Activated naive CD4-positive, alpha-beta T cell treated with anti-CD3 and anti-CD28 coated beads, Interleukin-2, amount 50 U/mL, for 24 hours (primary cell): Measurements from ENCODE around the gene TMED6.
"Not testable (repeated sequence)": the region's sequence is repeated elsewhere in the genome, so short reads cannot be mapped to it uniquely, and the experiment has no call there.

Experiments
- H3K27ac Mint-ChIP-seq: one replicate; pipeline ENCODE4 v1.8.0; 2021; ENCODE audit warnings: mild to moderate bottlenecking, mixed read lengths
- H3K27me3 Mint-ChIP-seq: one replicate; pipeline ENCODE4 v1.8.0; 2021; ENCODE audit warnings: mixed read lengths
- H3K36me3 Mint-ChIP-seq: one replicate; pipeline ENCODE4 v1.8.0; 2021; ENCODE audit warnings: mixed read lengths
- H3K4me1 Mint-ChIP-seq: one replicate; pipeline ENCODE4 v1.8.0; 2021; ENCODE audit warnings: mixed read lengths
- H3K4me3 Mint-ChIP-seq: one replicate; pipeline ENCODE4 v1.8.0; 2021; ENCODE audit warnings: mild to moderate bottlenecking, mixed read lengths
- H3K9me3 Mint-ChIP-seq: one replicate; pipeline ENCODE4 v1.8.0; 2021; ENCODE audit warnings: mixed read lengths

Gene TMED6

DNA sequence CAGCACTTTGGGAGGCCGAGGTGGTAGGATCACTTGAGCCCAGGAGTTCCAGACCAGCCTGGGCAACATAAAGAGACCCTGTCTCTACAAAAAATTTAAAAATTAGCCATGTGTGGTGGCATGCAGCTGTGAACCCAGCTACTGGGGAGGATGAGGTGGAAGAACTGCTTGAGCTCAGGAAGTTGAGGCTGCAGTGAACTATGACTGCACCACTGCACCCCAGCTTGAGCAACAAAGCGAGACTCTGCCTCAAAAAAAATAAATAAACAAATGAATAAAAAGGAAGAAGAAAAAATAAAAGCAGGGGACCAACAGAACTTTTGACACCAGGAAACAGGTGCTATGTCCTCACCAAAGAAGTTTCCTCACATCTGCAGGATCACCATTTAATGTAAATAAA is 20.0 kb upstream of the TMED6 start:
- H3K27ac Mint-ChIP-seq: no peak overlapping the region
- H3K9me3 Mint-ChIP-seq: no peaks in the 10 kb centered on the region
- H3K36me3 Mint-ChIP-seq: peaks cover 15% of the 10 kb centered on the region
- H3K4me1 Mint-ChIP-seq: peaks cover 18% of the 10 kb centered on the region
- no peak overlapping the region for H3K4me3 Mint-ChIP-seq
- no peaks in the 10 kb centered on the region for H3K27me3 Mint-ChIP-seq

DNA sequence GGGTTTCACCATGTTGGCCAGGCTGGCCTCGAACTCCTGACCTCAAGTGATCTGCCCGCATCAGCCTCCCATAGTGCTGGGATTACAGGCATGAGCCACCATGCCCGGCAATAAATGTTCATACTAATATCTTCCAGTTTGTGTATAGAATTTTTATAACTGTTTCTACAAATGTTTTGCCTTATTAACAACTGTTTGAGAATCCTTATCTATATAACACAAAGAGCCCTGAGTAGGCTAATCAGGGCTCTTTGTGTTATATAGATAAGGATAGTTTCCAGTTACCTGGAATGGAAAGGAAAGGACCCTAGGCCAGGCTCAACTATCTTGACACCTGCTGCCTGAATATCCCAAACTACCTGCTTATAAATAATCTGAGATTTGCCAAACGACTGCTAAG is 17.3 kb upstream of the TMED6 start:
- H3K4me1 Mint-ChIP-seq: peaks cover 25% of the 10 kb centered on the region
- no peaks in the 10 kb centered on the region for H3K27me3 Mint-ChIP-seq
- no peak overlapping the region for H3K4me3 Mint-ChIP-seq
- no peaks in the 10 kb centered on the region for H3K9me3 Mint-ChIP-seq
- H3K36me3 Mint-ChIP-seq: peaks cover 24% of the 10 kb centered on the region
- no peak overlapping the region for H3K27ac Mint-ChIP-seq

DNA sequence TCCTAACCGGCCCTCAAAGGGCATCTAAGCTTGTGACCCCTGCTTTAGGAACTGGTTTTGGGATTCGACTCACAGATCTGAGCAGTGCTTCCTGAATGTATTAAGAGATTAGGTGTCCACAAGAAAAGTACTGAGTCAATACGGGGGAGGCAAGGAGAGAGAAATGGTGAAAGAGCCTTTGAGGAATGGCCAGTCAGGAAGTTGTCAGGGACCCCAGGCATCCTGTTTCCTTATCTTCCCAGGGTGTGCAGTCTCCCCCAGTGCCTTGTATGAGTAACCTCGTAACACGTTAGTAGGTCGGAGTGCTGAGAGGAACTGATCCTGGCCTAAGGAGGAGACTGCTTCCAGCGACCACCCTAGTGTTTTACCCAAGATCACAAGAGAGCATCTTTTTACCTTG is 16.4 kb upstream of the TMED6 start:
- peaks cover 23% of the 10 kb centered on the region for H3K4me1 Mint-ChIP-seq
- no peak overlapping the region for H3K4me3 Mint-ChIP-seq
- peak overlapping the region; percentile 35 for H3K27ac Mint-ChIP-seq
- H3K36me3 Mint-ChIP-seq: peaks cover 26% of the 10 kb centered on the region
- no peaks in the 10 kb centered on the region for H3K27me3 Mint-ChIP-seq
- no peaks in the 10 kb centered on the region for H3K9me3 Mint-ChIP-seq

DNA sequence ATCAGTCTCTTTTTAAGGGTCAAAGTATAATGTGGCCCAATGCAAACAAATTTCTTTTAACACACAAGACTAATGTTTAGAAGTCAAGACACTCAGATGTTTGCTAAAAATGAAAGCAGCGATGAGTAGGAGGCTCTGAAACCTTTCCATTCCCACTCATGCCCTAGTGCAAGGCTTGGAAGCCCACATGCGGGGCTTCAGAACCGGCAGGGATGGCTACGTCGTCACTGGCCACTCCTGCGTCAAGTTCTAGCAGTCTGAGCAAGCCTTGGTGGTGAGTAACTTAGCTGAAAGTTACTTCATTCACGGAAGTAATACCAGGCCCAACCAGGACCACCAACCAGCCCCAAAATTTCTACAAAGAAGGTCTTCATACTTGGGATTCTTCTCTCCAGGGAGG is 14.8 kb upstream of the TMED6 start:
- H3K27me3 Mint-ChIP-seq: no peaks in the 10 kb centered on the region
- H3K9me3 Mint-ChIP-seq: no peaks in the 10 kb centered on the region
- H3K27ac Mint-ChIP-seq: no peak overlapping the region
- H3K4me3 Mint-ChIP-seq: no peak overlapping the region
- H3K36me3 Mint-ChIP-seq: peaks cover 28% of the 10 kb centered on the region
- H3K4me1 Mint-ChIP-seq: peaks cover 24% of the 10 kb centered on the region

DNA sequence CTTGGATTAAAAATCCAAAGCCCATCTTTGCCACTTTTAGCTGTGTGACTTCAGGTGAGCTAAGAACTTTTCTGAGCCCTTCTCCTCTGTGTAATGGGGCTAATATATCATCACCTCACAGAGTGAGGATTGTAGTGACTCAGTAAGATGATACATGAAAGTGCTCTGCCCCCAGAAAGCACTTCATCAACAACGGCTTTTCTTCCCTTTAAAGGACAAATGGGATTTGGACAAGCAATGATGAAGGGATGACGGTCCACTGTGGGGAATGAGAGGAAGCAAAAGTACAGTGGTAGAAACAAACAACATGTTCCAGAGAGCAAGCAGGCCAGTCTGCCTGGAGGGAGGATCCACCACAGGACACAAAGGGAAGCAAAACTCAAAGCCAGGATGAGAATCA is 14.3 kb upstream of the TMED6 start:
- peaks cover 23% of the 10 kb centered on the region for H3K4me1 Mint-ChIP-seq
- no peaks in the 10 kb centered on the region for H3K27me3 Mint-ChIP-seq
- H3K4me3 Mint-ChIP-seq: no peak overlapping the region
- H3K36me3 Mint-ChIP-seq: peaks cover 28% of the 10 kb centered on the region
- H3K9me3 Mint-ChIP-seq: no peaks in the 10 kb centered on the region
- peak overlapping the region; percentile 0 for H3K27ac Mint-ChIP-seq

DNA sequence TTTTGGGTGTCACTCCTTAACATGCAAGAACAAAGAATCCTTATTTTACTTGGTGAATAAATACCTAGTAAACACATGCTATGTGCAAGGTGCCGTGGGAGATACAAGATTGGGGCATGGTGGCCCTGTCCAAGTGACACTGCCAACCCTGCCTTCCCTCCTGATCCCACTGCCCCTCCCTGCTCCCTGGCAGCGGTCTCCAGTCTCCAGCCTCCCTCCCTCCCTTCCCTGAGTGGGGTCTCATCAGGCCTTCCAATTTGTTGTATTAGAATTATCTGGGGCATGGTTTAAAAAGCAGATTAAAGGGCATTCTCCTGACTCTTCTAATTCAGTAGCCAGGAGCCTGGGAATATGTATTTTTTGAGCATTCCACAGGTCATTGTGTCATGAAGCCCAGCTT is 12.5 kb upstream of the TMED6 start:
- Mint-ChIP-seq H3K27me3 (no peaks in the 10 kb centered on the region), H3K4me3 (no peak overlapping the region), H3K36me3 (peaks cover 21% of the 10 kb centered on the region), H3K27ac (no peak overlapping the region), H3K9me3 (no peaks in the 10 kb centered on the region), H3K4me1 (peaks cover 23% of the 10 kb centered on the region)

DNA sequence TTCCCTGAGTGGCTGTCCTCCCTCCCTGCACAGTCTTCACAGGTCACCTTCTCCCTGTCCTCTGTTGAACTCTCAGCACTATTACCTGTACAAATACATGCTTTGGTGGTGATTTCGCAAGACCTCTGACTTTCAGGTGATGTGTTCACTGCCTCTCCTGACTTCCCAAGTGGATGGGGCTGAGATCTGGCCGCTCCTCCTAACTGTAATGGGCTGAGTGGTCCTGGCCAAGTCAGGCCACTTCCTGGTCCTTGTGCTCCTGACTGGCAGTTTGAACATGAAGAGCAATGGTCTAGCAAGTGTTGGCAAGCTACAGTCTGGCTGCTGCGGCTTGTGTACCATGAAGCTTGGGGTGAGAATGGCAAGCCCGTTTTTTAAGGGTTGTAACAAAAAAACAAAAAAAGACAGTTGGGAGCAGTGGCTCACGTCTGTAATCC is 11.7 kb upstream of the TMED6 start:
- Mint-ChIP-seq H3K4me3 (no peak overlapping the region), H3K27me3 (no peaks in the 10 kb centered on the region), H3K27ac (no peak overlapping the region), H3K36me3 (peaks cover 21% of the 10 kb centered on the region), H3K4me1 (peaks cover 23% of the 10 kb centered on the region), H3K9me3 (no peaks in the 10 kb centered on the region)

DNA sequence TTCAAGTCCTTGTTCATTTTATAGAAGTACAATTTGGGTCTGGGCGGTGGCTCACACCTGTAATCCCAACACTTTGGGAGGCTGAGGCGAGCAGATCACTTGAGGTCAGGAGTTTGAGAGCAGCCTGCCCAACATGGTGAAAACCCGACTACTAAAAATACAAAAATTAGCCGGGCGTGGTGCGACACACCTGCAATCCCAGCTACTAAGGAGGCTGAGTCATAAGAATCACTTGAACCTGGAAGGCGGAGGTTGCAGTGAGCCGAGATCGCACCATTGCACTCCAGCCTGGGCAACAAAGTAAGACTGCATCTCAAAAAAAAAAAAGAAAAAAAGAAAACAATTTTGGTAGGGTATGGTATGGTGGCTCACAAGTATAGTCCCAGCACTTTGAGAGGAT is 8.5 kb upstream of the TMED6 start:
- H3K27ac Mint-ChIP-seq, H3K9me3 Mint-ChIP-seq, H3K4me3 Mint-ChIP-seq, H3K27me3 Mint-ChIP-seq: not testable (repeated sequence)
- peaks cover 11% of the 10 kb centered on the region for H3K36me3 Mint-ChIP-seq
- H3K4me1 Mint-ChIP-seq: peaks cover 12% of the 10 kb centered on the region

DNA sequence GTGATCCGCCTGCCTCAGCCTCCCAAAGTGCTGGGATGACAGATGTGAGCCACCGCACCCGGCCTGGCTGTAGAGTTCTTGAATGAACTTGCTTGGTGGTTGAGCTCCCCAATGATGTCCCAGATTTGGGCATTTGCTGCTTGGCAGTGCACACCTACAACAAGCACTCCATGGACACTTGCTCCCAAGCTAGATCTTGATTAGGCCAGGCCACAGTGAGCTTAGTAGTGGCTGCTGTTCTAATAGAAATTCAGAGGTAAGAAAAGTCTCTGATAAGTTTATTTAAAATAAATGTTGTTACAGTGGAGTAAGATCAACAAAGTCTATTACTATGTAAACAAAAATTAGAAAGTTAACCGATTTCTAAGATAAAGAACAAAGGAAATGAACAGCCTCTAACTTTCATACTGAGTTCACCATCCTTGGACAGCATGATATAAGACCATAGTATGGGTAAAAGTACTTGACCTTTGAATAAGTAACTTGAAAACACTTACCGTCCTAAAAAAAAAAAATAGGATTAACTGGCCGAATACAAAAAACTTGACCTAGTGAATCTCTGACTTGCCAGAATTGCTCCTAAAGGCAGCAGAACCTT is 951 bp downstream of the TMED6 start:
- Mint-ChIP-seq H3K27me3 (no peaks in the 10 kb centered on the region), H3K4me1 (peaks cover 3% of the 10 kb centered on the region), H3K4me3 (no peak overlapping the region), H3K27ac (peak overlapping the region; percentile 46), H3K9me3 (no peaks in the 10 kb centered on the region), H3K36me3 (peaks cover 1% of the 10 kb centered on the region)

DNA sequence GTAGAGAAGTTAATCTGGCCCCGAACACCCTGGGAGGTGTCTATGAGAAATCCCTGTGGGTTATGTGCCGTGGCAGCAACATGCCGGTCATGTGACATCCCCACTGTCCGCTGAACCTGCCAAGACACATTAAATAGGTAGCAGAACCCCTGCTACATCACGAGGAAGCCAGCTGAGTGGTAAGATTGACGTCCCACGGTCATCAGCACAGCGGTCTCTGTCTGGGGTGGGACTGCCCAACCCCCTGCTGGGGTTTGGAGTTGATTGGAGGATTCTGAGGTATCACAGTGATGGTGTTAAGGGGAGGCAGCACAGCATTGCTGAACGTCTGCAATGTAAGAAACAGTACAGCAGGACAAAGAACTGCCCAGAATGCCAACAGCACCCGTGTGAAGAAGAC is 2.0 kb downstream of the TMED6 start:
- Mint-ChIP-seq H3K27ac (no peak overlapping the region), H3K36me3 (peaks cover 4% of the 10 kb centered on the region), H3K9me3 (no peaks in the 10 kb centered on the region), H3K4me1 (peaks cover 4% of the 10 kb centered on the region), H3K27me3 (no peaks in the 10 kb centered on the region), H3K4me3 (no peak overlapping the region)

DNA sequence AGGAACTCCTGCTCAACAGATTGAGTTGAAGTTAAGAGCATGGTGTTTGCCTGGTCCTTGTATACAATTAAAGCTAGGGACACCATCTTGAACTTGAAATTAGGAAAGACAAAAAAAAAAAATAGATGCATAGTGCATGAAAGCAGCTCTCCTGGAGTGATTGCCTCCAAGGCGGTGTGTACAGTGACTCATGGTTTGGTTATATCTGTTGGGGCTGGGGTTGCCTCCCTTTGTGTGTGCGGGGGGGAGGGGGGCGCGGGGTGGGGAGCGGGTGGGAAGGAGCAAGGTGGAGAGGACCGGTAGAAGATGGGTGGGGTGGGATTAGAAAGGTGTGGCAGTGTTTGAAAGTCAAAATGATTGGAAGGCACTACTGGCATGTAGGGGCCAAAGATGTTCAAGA is 3.4 kb downstream of the TMED6 start:
- H3K36me3 Mint-ChIP-seq: peaks cover 6% of the 10 kb centered on the region
- peaks cover 6% of the 10 kb centered on the region for H3K4me1 Mint-ChIP-seq
- H3K27ac Mint-ChIP-seq: no peak overlapping the region
- H3K4me3 Mint-ChIP-seq: no peak overlapping the region
- H3K27me3 Mint-ChIP-seq: no peaks in the 10 kb centered on the region
- H3K9me3 Mint-ChIP-seq: no peaks in the 10 kb centered on the region

DNA sequence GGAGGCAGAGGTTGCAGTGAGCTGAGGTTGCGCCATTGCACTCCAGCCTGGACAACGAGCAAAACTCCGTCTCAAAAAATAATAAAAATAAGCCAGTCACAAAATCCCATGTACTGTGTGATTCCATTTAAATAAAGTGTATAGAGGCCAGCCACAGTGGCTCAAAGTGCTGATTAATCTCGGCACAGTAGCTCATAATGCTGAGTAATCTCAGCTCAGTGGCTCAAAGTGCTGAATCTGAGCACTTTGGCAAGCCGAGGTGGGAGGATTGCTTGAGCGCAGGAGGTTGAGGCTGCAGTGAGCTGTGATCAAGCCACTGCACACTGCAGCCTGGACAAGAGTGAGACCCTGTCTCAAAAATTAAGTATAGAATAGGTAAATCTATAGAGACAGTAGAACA is 4.9 kb downstream of the TMED6 start:
- H3K9me3 Mint-ChIP-seq: no peaks in the 10 kb centered on the region
- H3K27ac Mint-ChIP-seq: peak overlapping the region; percentile 51
- H3K4me1 Mint-ChIP-seq: peaks cover 11% of the 10 kb centered on the region
- H3K27me3 Mint-ChIP-seq: no peaks in the 10 kb centered on the region
- peaks cover 5% of the 10 kb centered on the region for H3K36me3 Mint-ChIP-seq
- H3K4me3 Mint-ChIP-seq: no peak overlapping the region

DNA sequence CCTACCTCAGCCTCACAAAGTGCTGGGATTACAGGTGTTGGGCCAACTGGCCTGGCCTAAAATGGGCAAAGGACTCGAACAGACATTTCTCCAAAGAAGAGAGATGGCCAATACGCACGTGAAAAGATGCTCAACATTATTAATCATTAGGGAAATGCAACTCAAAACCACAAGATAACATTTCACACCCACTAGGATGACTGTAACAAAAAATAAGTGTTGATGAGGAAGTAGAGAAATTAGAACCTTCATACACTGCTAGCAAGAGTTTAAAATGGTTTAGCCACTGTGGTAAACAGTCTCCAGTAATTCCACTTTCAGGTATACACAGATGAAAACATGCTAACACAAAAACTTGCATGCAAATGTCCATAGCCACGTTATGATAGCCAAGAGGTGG is 5.7 kb downstream of the TMED6 start:
- H3K27me3 Mint-ChIP-seq: no peaks in the 10 kb centered on the region
- H3K27ac Mint-ChIP-seq: no peak overlapping the region
- H3K4me3 Mint-ChIP-seq: no peak overlapping the region
- peaks cover 11% of the 10 kb centered on the region for H3K36me3 Mint-ChIP-seq
- no peaks in the 10 kb centered on the region for H3K9me3 Mint-ChIP-seq
- H3K4me1 Mint-ChIP-seq: peaks cover 18% of the 10 kb centered on the region

DNA sequence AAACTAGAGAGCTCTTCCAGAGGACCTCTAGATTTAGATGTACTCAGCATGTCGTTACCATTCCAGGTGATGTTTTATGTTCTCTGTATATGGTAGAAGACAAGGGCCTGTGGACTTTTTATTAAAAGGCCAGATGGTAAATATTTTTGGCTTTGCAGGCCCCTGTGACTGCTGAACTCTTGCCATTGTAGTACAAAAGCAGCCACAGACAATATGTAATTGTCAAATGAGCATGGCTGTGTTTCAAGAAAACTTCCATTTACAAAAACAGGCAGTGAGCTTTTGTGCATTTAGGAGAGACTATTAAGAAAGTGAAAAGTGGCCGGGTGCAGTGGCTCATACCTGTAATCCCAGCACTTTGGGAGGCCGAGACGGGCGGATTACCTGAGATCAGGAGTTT is 7.4 kb downstream of the TMED6 start:
- Mint-ChIP-seq H3K27ac (no peak overlapping the region), H3K36me3 (peaks cover 20% of the 10 kb centered on the region), H3K9me3 (no peaks in the 10 kb centered on the region)

DNA sequence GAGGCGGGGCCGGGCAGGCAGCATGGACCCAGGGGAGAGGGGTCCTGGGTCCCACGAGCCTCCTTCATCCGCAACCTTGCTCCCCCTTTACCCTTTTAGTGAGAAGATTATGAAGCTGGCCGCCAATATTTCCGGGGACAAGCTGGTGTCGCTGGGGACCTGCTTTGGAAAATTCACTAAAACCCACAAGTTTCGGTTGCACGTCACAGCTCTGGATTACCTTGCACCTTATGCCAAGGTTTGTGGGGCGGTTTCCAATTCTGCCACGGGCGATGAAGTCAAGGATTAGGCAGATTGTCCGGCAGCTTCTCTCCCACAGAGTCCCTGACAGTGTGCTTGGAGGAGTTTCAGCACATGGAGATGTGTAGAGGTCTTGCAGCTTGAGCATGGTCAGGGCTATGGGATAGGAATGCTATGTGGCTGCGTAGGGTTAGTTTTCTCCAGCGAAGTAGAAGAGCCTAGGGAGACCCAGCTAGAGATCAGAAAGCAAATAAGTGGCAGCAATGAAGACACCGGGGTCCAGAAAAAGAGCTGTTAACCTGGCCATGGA is 11.4 kb downstream of the TMED6 start:
- peaks cover 24% of the 10 kb centered on the region for H3K36me3 Mint-ChIP-seq
- peak overlapping the region; percentile 98 for H3K4me3 Mint-ChIP-seq
- no peaks in the 10 kb centered on the region for H3K27me3 Mint-ChIP-seq
- H3K27ac Mint-ChIP-seq: peak overlapping the region; percentile 96
- no peaks in the 10 kb centered on the region for H3K9me3 Mint-ChIP-seq
- H3K4me1 Mint-ChIP-seq: peaks cover 50% of the 10 kb centered on the region

More for the DNA sequence above, 7.4 kb downstream of the TMED6 start:
- H3K4me3 Mint-ChIP-seq: no peak overlapping the region
- H3K4me1 Mint-ChIP-seq: peaks cover 30% of the 10 kb centered on the region
- no peaks in the 10 kb centered on the region for H3K27me3 Mint-ChIP-seq

DNA sequence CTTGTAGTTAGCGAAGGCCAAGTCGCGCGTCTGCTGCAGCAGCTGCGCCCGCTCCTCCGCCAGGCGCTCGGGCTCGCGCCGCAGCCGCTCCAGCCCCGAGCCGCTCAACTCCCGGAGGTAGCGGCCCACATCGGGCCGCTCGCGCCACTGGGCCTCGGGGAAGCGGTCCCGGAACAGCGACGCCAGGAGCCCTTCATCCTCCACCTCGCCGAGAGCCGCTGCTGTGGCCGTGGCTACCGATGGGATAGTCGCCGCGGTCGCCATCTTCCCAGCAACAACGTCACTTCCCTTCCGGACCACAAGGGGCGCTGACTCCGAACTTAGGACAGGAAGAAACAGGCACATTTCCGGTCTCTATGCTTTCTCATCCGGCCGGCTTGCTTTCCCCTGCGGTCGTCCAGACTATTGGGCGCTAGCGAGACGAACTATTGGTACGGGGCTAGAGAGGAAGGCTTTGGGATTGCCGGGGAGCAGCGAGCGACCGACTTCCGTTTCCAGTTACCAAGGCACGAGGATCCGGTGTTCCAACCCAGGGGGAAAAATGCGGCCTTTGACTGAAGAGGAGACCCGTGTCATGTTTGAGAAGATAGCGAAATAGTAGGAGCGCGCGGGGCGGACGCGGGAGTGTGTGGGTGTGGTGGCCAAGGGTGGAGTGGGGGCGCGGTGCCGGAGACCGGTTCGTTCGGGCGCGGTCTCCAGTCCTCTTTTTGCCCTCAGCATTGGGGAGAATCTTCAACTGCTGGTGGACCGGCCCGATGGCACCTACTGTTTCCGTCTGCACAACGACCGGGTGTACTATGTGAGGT is 12.1 kb downstream of the TMED6 start, which contains the start of the genes COG8 and NIP7:
COG8 (minus strand) TSS at position 276 of the 806 bp plus-strand sequence; CDS start at position 264, 12 bp downstream.
NIP7 (plus strand) TSS at position 484 of the 806 bp plus-strand sequence; CDS start at position 542, 58 bp downstream.
- no peaks in the 10 kb centered on the region for H3K27me3 Mint-ChIP-seq
- H3K4me1 Mint-ChIP-seq: peaks cover 50% of the 10 kb centered on the region
- peak within 1 kb of the TSS; percentile 96 for H3K27ac Mint-ChIP-seq
- H3K9me3 Mint-ChIP-seq: no peaks in the 10 kb centered on the region
- H3K4me3 Mint-ChIP-seq: peak within 1 kb of the TSS; percentile 98
- H3K36me3 Mint-ChIP-seq: peaks cover 22% of the 10 kb centered on the region
